ENCODE measurements around the gene C1orf116.

DNA sequence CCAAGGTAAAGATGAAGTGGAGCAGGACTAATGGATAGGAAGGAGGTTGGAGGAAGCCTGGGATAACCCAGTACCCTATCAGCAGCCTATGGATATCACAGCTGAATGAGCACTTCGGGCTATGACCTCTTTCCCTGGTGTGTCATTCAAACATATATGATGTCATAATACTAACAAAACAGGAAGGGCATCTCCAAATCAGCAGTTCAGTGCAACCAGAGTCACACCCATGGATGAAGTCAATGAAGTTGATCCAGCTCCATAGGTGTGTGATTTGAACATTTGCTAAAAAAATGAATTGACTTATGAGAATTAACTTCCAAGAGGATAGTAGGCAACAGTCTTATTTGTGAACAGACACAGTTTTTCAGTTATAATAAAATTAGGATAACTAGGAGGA, 1.7 kb upstream of the C1orf116 start:
- TF ChIP-seq ZFP30 (CRISPR knock-in tag; IDR thresholded peaks at IDR 0.05): no peak
- TF ChIP-seq, protein P1, sequence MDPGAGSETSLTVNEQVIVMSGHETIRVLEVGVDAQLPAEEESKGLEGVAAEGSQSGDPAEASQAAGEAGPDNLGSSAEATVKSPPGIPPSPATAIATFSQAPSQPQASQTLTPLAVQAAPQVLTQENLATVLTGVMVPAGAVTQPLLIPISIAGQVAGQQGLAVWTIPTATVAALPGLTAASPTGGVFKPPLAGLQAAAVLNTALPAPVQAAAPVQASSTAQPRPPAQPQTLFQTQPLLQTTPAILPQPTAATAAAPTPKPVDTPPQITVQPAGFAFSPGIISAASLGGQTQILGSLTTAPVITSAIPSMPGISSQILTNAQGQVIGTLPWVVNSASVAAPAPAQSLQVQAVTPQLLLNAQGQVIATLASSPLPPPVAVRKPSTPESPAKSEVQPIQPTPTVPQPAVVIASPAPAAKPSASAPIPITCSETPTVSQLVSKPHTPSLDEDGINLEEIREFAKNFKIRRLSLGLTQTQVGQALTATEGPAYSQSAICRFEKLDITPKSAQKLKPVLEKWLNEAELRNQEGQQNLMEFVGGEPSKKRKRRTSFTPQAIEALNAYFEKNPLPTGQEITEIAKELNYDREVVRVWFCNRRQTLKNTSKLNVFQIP (CRISPR knock-in tag; IDR thresholded peaks at IDR 0.05; ENCODE audit: borderline replicate concordance, low read depth): no peak

All from SK-N-SH treated with all-trans-retinoic acid at 6 μM for 48 hours (cell line).